H9 (cell line): ENCODE data around the gene SREBF2. TPM values are rescaled to one million over a fixed set of nuclear protein-coding genes. Genes with fewer than 3 reads are reported as not detected.

ENCODE experiments used
- DNase-seq: peaks from one replicate; pipeline ENCODE4 v3.0.0-alpha.2; 2017
- H2AFZ ChIP-seq: one replicate; pipeline ENCODE4 v1.6.1; 2013; ENCODE audit warnings: mild to moderate bottlenecking, low read length, control low read depth, moderate library complexity
- H2AK5ac ChIP-seq: 2 replicates; pipeline ENCODE4 v1.6.1; 2013; ENCODE audit warnings: low read length, control low read depth, mixed read lengths; ENCODE audit not compliant: insufficient read length
- H2BK120ac ChIP-seq: one replicate; pipeline ENCODE4 v1.6.1; 2013; ENCODE audit warnings: low read depth, mild to moderate bottlenecking, low read length, control low read depth, inconsistent platforms; ENCODE audit not compliant: poor library complexity, severe bottlenecking
- H2BK12ac ChIP-seq: 2 replicates; pipeline ENCODE4 v1.6.1; 2013; ENCODE audit warnings: low read length, control low read depth, mixed read lengths, low read depth; ENCODE audit not compliant: insufficient read length
- H2BK15ac ChIP-seq: 2 replicates; pipeline ENCODE4 v1.6.1; 2013; ENCODE audit warnings: low read depth, low read length, control low read depth
- H2BK20ac ChIP-seq: one replicate; pipeline ENCODE4 v1.6.1; 2013; ENCODE audit warnings: low read depth, mild to moderate bottlenecking, low read length, control low read depth, inconsistent platforms; ENCODE audit not compliant: poor library complexity, severe bottlenecking
- H2BK5ac ChIP-seq: 2 replicates; pipeline ENCODE4 v1.6.1; 2013; ENCODE audit warnings: low read length, control low read depth, mixed read lengths; ENCODE audit not compliant: insufficient read length
- H3K14ac ChIP-seq: 2 replicates; pipeline ENCODE4 v1.6.1; 2013; ENCODE audit warnings: low read length, control low read depth; ENCODE audit not compliant: insufficient read depth
- H3K18ac ChIP-seq: 2 replicates; pipeline ENCODE4 v1.6.1; 2013; ENCODE audit warnings: low read depth, mild to moderate bottlenecking, mixed read lengths, low read length, control low read depth; ENCODE audit not compliant: insufficient read length
- H3K23ac ChIP-seq: 2 replicates; pipeline ENCODE4 v1.6.1; 2013; ENCODE audit warnings: low read length, control low read depth, mixed read lengths, low read depth; ENCODE audit not compliant: insufficient read length
- H3K23me2 ChIP-seq: 2 replicates; pipeline ENCODE4 v1.6.1; 2013; ENCODE audit warnings: low read depth, mild to moderate bottlenecking, mixed read lengths, low read length, control low read depth; ENCODE audit not compliant: insufficient read length, poor library complexity, severe bottlenecking
- H3K27ac ChIP-seq: 2 replicates; pipeline ENCODE4 v1.5.1; 2013; ENCODE audit warnings: low read length, control low read depth, mixed read lengths, low read depth; ENCODE audit not compliant: insufficient read length
- H3K27me3 ChIP-seq: 2 replicates; pipeline ENCODE4 v1.6.1; 2013; ENCODE audit warnings: low read length, control low read depth, inconsistent platforms; ENCODE audit not compliant: insufficient read depth
- H3K4ac ChIP-seq: 2 replicates; pipeline ENCODE4 v1.6.1; 2013; ENCODE audit warnings: low read depth, mild to moderate bottlenecking, control low read depth, inconsistent platforms, low read length, moderate library complexity
- H3K4me1 ChIP-seq: 2 replicates; pipeline ENCODE4 v1.6.1; 2013; ENCODE audit warnings: low read length, control low read depth, inconsistent platforms; ENCODE audit not compliant: insufficient read depth
- H3K4me2 ChIP-seq: 2 replicates; pipeline ENCODE4 v1.6.1; 2013; ENCODE audit warnings: low read length, control low read depth, mixed read lengths; ENCODE audit not compliant: insufficient read length, insufficient read depth
- H3K56ac ChIP-seq: 2 replicates; pipeline ENCODE4 v1.6.1; 2013; ENCODE audit warnings: low read depth, mild to moderate bottlenecking, mixed read lengths, low read length, control low read depth; ENCODE audit not compliant: insufficient read length
- H3K79me1 ChIP-seq: 2 replicates; pipeline ENCODE4 v1.6.1; 2013; ENCODE audit warnings: low read depth, mild to moderate bottlenecking, moderate library complexity, low read length, control low read depth, inconsistent platforms; ENCODE audit not compliant: insufficient read depth, poor library complexity, severe bottlenecking
- H3K79me2 ChIP-seq: 2 replicates; pipeline ENCODE4 v1.6.1; 2013; ENCODE audit warnings: low read length, control low read depth, inconsistent platforms; ENCODE audit not compliant: insufficient read depth
- H3K9ac ChIP-seq: 2 replicates; pipeline ENCODE4 v1.6.1; 2013; ENCODE audit warnings: low read length, control low read depth, mixed read lengths; ENCODE audit not compliant: insufficient read length; ENCODE audit errors: extremely low read depth
- H3K9me3 ChIP-seq: one replicate; pipeline ENCODE4 v1.6.1; 2013; ENCODE audit warnings: low read depth, low read length, inconsistent platforms; ENCODE audit not compliant: control insufficient read depth
- H3T11ph ChIP-seq: one replicate; pipeline ENCODE4 v1.6.1; 2013; ENCODE audit warnings: mild to moderate bottlenecking, low read length, control low read depth, inconsistent platforms
- H4K20me1 ChIP-seq: one replicate; pipeline ENCODE4 v1.6.1; 2013; ENCODE audit not compliant: control insufficient read depth, insufficient read length, insufficient read depth
- H4K5ac ChIP-seq: 2 replicates; pipeline ENCODE4 v1.6.1; 2013; ENCODE audit warnings: low read depth, mild to moderate bottlenecking, mixed read lengths, low read length, control low read depth; ENCODE audit not compliant: insufficient read length
- H4K8ac ChIP-seq: replicated peaks from 2 replicates; pipeline ENCODE4 v1.6.1; 2013; ENCODE audit warnings: low read length, control low read depth, mixed read lengths, low read depth; ENCODE audit not compliant: insufficient read length
- H4K91ac ChIP-seq: 2 replicates; pipeline ENCODE4 v1.6.1; 2013; ENCODE audit warnings: low read depth, mild to moderate bottlenecking, moderate library complexity, mixed read lengths, low read length, control low read depth; ENCODE audit not compliant: insufficient read length
- H3K27ac Mint-ChIP-seq, 3 experiments: 2 replicates in 2 of 3; 3 replicates in 1 of 3; pipeline ENCODE4 v1.8.0; 2020 to 2021; ENCODE audit warnings: mixed read lengths in 3 of 3, mild to moderate bottlenecking in 1 of 3, moderate library complexity in 1 of 3
- H3K27me3 Mint-ChIP-seq: 2 replicates; pipeline ENCODE4 v1.8.0; 2021; ENCODE audit warnings: low read depth, mild to moderate bottlenecking, moderate library complexity, mixed read lengths
- H3K36me3 Mint-ChIP-seq, 3 experiments: 2 replicates in 2 of 3; 3 replicates in 1 of 3; pipeline ENCODE4 v1.8.0; 2020 to 2021; ENCODE audit warnings: low read depth in 3 of 3, mixed read lengths in 3 of 3; ENCODE audit not compliant: insufficient read depth in 1 of 3
- H3K4me1 Mint-ChIP-seq, 2 experiments: 2 replicates each; pipeline ENCODE4 v1.8.0; 2020; ENCODE audit warnings: mixed read lengths in 2 of 2
- H3K4me3 Mint-ChIP-seq, 2 experiments: 2 replicates in 1 of 2; 3 replicates in 1 of 2; pipeline ENCODE4 v1.8.0; 2020 to 2021; ENCODE audit warnings: mild to moderate bottlenecking in 2 of 2, mixed read lengths in 2 of 2, moderate library complexity in 1 of 2
- H3K9me3 Mint-ChIP-seq, 2 experiments: 2 replicates in 1 of 2; 3 replicates in 1 of 2; pipeline ENCODE4 v1.8.0; 2020; ENCODE audit warnings: mild to moderate bottlenecking in 2 of 2, mixed read lengths in 2 of 2, moderate library complexity in 1 of 2
- WGBS: extraction: QIAGEN DNeasy Blood & Tissue Kit; methylation state at CpG from one replicate; pipeline ENCODE4 v1.1.7; 2013; ENCODE audit warnings: missing lambda C conversion rate, low lambda C conversion rate, mixed read lengths; ENCODE audit not compliant: insufficient read length; ENCODE audit errors: extremely low coverage; 5-methylcytosine and 5-hydroxymethylcytosine counted together
- total RNA-seq: library from RNA; stranded (reverse); gene quantifications from 2 replicates; pipeline ENCODE4 v1.2.1, GENCODE V29; 2021
- TF ChIP-seq, protein P1 (sequence below): fragments of 200-600 bp; sonication (generic); conservative IDR thresholded peaks from 3 replicates; pipeline ENCODE4 v1.8.0; 2021; ENCODE audit warnings: antibody characterized with exemption, mild to moderate bottlenecking

Gene SREBF2
- total RNA-seq, 1 experiment from 2014 or later: 146 TPM

DNA sequence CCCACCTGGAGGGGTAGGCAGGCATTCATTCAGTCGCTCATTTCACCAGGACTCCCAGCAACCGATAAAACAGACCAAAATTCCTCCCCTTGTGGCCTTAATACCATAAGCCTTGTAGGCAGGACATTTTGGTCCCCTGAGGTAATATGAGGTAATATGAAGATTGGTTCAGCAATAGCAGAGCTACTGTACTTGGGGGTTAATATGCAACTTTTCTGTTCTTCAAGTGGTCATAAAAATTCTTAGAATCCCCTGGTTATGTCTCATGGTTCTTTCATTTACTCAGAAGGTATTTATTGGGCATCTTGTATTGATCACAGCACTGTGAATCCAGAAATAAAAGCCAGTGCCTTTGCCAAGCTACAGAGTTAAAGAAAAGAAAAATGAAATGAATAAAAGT is 52.2 kb downstream of the SREBF2 start:
- no peak overlapping the region for H3K4ac ChIP-seq
- H3K27me3 ChIP-seq: no peaks in the 10 kb centered on the region
- no peaks in the 10 kb centered on the region for H3K79me1 ChIP-seq
- H2AFZ ChIP-seq: no peak overlapping the region
- H2BK120ac ChIP-seq: no peak overlapping the region
- no peak overlapping the region for H3T11ph ChIP-seq
- no peaks in the 10 kb centered on the region for H3K4me1 ChIP-seq
- Mint-ChIP-seq H3K4me3 (no peak overlapping the region), H3K9me3 (no peaks in the 10 kb centered on the region), H3K36me3 (peaks cover 64 to 99% (median 98%) of the 10 kb centered on the region in 3 experiments), H3K27me3 (no peaks in the 10 kb centered on the region), H3K27ac (no peak overlapping the region), H3K4me1 (no peaks in the 10 kb centered on the region)
- H3K23ac ChIP-seq: no peak overlapping the region
- no peaks in the 10 kb centered on the region for H3K79me2 ChIP-seq
- DNase-seq: no peak
- no peak overlapping the region for H3K9ac ChIP-seq
- no peaks in the 10 kb centered on the region for H3K23me2 ChIP-seq
- TF ChIP-seq, protein P1, sequence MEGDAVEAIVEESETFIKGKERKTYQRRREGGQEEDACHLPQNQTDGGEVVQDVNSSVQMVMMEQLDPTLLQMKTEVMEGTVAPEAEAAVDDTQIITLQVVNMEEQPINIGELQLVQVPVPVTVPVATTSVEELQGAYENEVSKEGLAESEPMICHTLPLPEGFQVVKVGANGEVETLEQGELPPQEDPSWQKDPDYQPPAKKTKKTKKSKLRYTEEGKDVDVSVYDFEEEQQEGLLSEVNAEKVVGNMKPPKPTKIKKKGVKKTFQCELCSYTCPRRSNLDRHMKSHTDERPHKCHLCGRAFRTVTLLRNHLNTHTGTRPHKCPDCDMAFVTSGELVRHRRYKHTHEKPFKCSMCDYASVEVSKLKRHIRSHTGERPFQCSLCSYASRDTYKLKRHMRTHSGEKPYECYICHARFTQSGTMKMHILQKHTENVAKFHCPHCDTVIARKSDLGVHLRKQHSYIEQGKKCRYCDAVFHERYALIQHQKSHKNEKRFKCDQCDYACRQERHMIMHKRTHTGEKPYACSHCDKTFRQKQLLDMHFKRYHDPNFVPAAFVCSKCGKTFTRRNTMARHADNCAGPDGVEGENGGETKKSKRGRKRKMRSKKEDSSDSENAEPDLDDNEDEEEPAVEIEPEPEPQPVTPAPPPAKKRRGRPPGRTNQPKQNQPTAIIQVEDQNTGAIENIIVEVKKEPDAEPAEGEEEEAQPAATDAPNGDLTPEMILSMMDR: no peak
- no peak overlapping the region for H2BK5ac ChIP-seq
- no peak overlapping the region for H2BK12ac ChIP-seq
- H3K4me2 ChIP-seq: no peak overlapping the region
- no peak overlapping the region for H4K91ac ChIP-seq
- WGBS: no CpG with 5 or more reads among the region's 2 CpGs
- H4K20me1 ChIP-seq: peaks cover 2% of the 10 kb centered on the region
- no peak overlapping the region for H2BK20ac ChIP-seq
- H3K27ac ChIP-seq: no peak overlapping the region
- H4K5ac ChIP-seq: no peak overlapping the region
- H3K18ac ChIP-seq: no peak overlapping the region
- H3K14ac ChIP-seq: no peak overlapping the region
- no peak overlapping the region for H4K8ac ChIP-seq
- no peak overlapping the region for H3K56ac ChIP-seq
- H3K9me3 ChIP-seq: no peaks in the 10 kb centered on the region
- H2BK15ac ChIP-seq: no peak overlapping the region
- no peak overlapping the region for H2AK5ac ChIP-seq
